Measurements from ENCODE around the gene GPRC5B. TPM values are rescaled to one million over a fixed set of nuclear protein-coding genes. Genes with fewer than 3 reads are reported as not detected.
A peak's percentile ranks its signal among the peaks of the same experiment; 100 is the strongest.

The GPRC5B gene
- total and polyA plus RNA-seq, 7 experiments from 2014 or later, result 0.15 to 9.8 (median 4.8) TPM

DNA sequence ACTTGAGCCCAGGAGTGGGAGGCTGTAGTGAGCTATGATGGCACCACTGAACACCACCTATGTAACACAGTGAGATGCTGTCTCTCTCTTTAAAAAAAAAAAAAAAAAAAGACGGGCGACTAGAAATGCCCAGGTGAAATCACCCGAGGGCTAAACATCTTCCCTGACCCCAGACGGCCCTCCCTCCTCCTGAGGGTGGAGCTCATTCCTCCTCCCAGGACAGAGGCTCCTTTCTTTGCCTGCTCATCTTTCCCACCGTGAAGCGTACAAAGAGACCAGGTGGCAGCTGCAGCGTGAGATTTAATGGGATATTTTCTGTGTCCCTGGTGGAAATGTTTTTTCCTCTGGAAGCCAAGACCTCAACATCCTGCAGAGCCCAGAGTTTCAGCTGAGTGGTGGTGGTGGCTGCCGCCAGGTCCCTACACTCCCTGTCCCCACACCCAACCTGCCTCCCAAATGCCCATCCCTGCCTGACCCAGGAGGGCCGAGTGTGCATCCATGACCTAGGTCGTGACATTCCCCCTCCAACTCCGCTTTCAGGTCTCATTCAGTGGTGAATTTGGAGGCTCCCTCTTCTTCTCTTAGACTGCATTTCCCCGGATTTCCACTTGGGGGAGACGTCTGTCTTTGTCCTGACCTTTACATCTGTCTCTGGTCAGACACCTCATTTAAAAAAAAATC, 14.4 kb upstream of the GPRC5B start:
- intact Hi-C loops (cut with micrococcal nuclease), result loop anchor here in 1 of 2 donors (2.0 kb wide), 1 partner anchor 484 kb away; no protein-coding TSS in a partner anchor
- Histone ChIP-seq H3K36me3 (ENCODE audit: control insufficient read depth in 2 of 3, insufficient read depth in 3 of 3, low read length in 3 of 3) (no peaks in the 10 kb centered on the region), H3K27me3 (ENCODE audit: control insufficient read depth in 2 of 2, insufficient read depth in 2 of 2, low read length in 2 of 2) (no peaks in the 10 kb centered on the region), H3K4me1 (ENCODE audit: control insufficient read depth in 2 of 2, insufficient read depth in 2 of 2, low read length in 2 of 2) (no peaks in the 10 kb centered on the region), H3K9me3 (ENCODE audit: control insufficient read depth in 2 of 3, low read length in 3 of 3) (no peaks in the 10 kb centered on the region), H3K27ac (ENCODE audit: low read depth, low read length) (no peak overlapping the region), H3K4me3 (ENCODE audit: low read length) (no peak overlapping the region)
- Mint-ChIP-seq H3K4me1 (peaks cover 0 to 5% (median 2%) of the 10 kb centered on the region in 7 donors), H3K36me3 (peaks cover 0 to 3% (median 0%) of the 10 kb centered on the region in 5 donors), H3K27me3 (peaks cover 4 to 9% (median 6%) of the 10 kb centered on the region in 5 donors), H3K4me3 (no peak overlapping the region), H3K27ac (no peak overlapping the region), H3K9me3 (peaks cover 0 to 2% (median 0%) of the 10 kb centered on the region in 11 donors)
- ATAC-seq (peak; percentile 54), DNase-seq (peak in 5 of 9 donors; percentile 14 to 29 (median 17))
- ChIA-PET POLR2A (no interaction called here), CTCF (interaction anchor here (0.6 to 1.0 kb wide), 4 partner anchors 10 to 823 kb away, joined by 3 to 5 read pairs (median 4); no protein-coding TSS in a partner anchor)

DNA sequence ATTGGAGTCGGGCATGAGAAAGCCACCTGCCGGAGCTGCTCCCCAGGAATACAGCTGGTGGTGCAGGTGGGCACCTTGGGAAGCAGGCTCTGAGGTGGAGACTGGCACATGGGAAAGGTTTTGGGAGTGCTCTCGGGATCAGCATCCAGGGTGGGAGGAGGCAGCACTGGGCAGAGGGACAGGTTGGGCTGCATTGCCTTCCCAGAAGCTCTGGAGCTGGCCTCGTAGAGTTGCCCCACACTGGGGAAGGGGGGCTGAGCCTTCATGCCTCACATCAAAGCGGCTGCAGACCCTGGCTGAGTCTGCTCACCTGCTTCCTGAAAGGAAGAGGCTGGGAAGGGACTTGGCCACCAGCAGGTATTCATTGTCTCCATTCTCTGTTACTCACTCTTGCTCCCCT, 13.5 kb upstream of the GPRC5B start:
- peaks cover 4 to 9% (median 6%) of the 10 kb centered on the region in 5 donors for H3K27me3 Mint-ChIP-seq
- H3K36me3 Mint-ChIP-seq, result peaks cover 0 to 3% (median 0%) of the 10 kb centered on the region in 5 donors
- H3K27ac Mint-ChIP-seq, result no peak overlapping the region
- intact Hi-C loops (cut with micrococcal nuclease), result loop anchor here in 1 of 2 donors (2.0 kb wide), 1 partner anchor 485 kb away; no protein-coding TSS in a partner anchor
- Histone ChIP-seq H3K4me3 (ENCODE audit: low read length) (no peak overlapping the region), H3K4me1 (ENCODE audit: control insufficient read depth in 2 of 2, insufficient read depth in 2 of 2, low read length in 2 of 2) (no peaks in the 10 kb centered on the region), H3K36me3 (ENCODE audit: control insufficient read depth in 2 of 3, insufficient read depth in 3 of 3, low read length in 3 of 3) (no peaks in the 10 kb centered on the region), H3K27ac (ENCODE audit: low read depth, low read length) (no peak overlapping the region), H3K27me3 (ENCODE audit: control insufficient read depth in 2 of 2, insufficient read depth in 2 of 2, low read length in 2 of 2) (no peaks in the 10 kb centered on the region), H3K9me3 (ENCODE audit: control insufficient read depth in 2 of 3, low read length in 3 of 3) (no peaks in the 10 kb centered on the region)
- H3K9me3 Mint-ChIP-seq, result no peaks in the 10 kb centered on the region
- no peak for ATAC-seq
- POLR2A ChIA-PET, result no interaction called here
- CTCF ChIA-PET, result interaction anchor here (1.0 kb wide), 2 partner anchors 291 to 297 kb away, joined by 3 to 4 read pairs; no protein-coding TSS in a partner anchor
- peaks cover 0 to 5% (median 2%) of the 10 kb centered on the region in 7 donors for H3K4me1 Mint-ChIP-seq
- H3K4me3 Mint-ChIP-seq, result no peak overlapping the region
- DNase-seq, result no peak

- Mint-ChIP-seq H3K4me3 (no peak overlapping the region), H3K4me1 (peaks cover 0 to 5% (median 2%) of the 10 kb centered on the region in 7 donors), H3K27me3 (peaks cover 4 to 9% (median 6%) of the 10 kb centered on the region in 5 donors), H3K36me3 (peaks cover 0 to 3% (median 0%) of the 10 kb centered on the region in 5 donors), H3K27ac (no peak overlapping the region), H3K9me3 (no peaks in the 10 kb centered on the region)
- DNase-seq (no peak), ATAC-seq (no peak)
- Histone ChIP-seq H3K27me3 (ENCODE audit: control insufficient read depth in 2 of 2, insufficient read depth in 2 of 2, low read length in 2 of 2) (no peaks in the 10 kb centered on the region), H3K36me3 (ENCODE audit: control insufficient read depth in 2 of 3, insufficient read depth in 3 of 3, low read length in 3 of 3) (no peaks in the 10 kb centered on the region), H3K27ac (ENCODE audit: low read depth, low read length) (no peak overlapping the region), H3K9me3 (ENCODE audit: control insufficient read depth in 2 of 3, low read length in 3 of 3) (no peaks in the 10 kb centered on the region), H3K4me3 (ENCODE audit: low read length) (no peak overlapping the region), H3K4me1 (ENCODE audit: control insufficient read depth in 2 of 2, insufficient read depth in 2 of 2, low read length in 2 of 2) (no peaks in the 10 kb centered on the region)
- intact Hi-C loops (cut with micrococcal nuclease), result no loop called here
- ChIA-PET CTCF (no interaction called here), POLR2A (no interaction called here)
Measured at GRCh38 chr16:19896951-19897350, 12.3 kb upstream of the GPRC5B start.

DNA sequence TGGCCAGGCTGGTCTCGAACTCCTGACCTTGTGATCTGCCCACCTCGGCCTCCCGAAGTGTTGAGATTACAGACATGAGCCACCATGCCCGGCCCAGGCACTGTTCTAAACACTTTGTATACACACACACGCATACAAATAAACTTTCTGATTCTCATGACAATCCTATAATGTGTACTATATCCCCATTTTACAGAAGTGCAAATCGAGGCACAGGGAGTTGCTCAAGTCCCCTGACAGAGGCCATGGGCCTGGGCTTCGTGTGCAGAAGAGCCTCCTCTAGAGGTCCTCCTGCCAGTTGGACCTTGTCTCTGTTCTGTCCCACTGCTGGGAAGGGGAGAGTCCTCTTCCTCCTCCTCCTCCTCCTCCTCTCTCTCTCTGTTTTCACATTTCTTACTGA, 9.9 kb upstream of the GPRC5B start:
- Histone ChIP-seq H3K27me3 (ENCODE audit: control insufficient read depth in 2 of 2, insufficient read depth in 2 of 2, low read length in 2 of 2) (no peaks in the 10 kb centered on the region), H3K9me3 (ENCODE audit: control insufficient read depth in 2 of 3, low read length in 3 of 3) (no peaks in the 10 kb centered on the region), H3K4me1 (ENCODE audit: control insufficient read depth in 2 of 2, insufficient read depth in 2 of 2, low read length in 2 of 2) (no peaks in the 10 kb centered on the region), H3K27ac (ENCODE audit: low read depth, low read length) (no peak overlapping the region), H3K36me3 (ENCODE audit: control insufficient read depth in 2 of 3, insufficient read depth in 3 of 3, low read length in 3 of 3) (no peaks in the 10 kb centered on the region), H3K4me3 (ENCODE audit: low read length) (no peak overlapping the region)
- H3K27ac Mint-ChIP-seq, result no peak overlapping the region
- no peak for DNase-seq
- H3K36me3 Mint-ChIP-seq, result peaks cover 0 to 3% (median 0%) of the 10 kb centered on the region in 5 donors
- H3K4me1 Mint-ChIP-seq, result peaks cover 0 to 5% (median 2%) of the 10 kb centered on the region in 7 donors
- ATAC-seq, result no peak
- no peak overlapping the region for H3K4me3 Mint-ChIP-seq
- intact Hi-C loops (cut with micrococcal nuclease), result no loop called here
- CTCF ChIA-PET, result no interaction called here
- no peaks in the 10 kb centered on the region for H3K9me3 Mint-ChIP-seq
- H3K27me3 Mint-ChIP-seq, result peaks cover 4 to 9% (median 6%) of the 10 kb centered on the region in 5 donors
- POLR2A ChIA-PET, result no interaction called here

- ChIA-PET CTCF (no interaction called here), POLR2A (no interaction called here)
- no peak overlapping the region for H3K4me3 Mint-ChIP-seq
- no peaks in the 10 kb centered on the region for H3K36me3 Mint-ChIP-seq
- H3K27ac ChIP-seq (ENCODE audit: low read depth, low read length), result no peak overlapping the region
- ATAC-seq (no peak), DNase-seq (no peak)
- H3K27me3 Mint-ChIP-seq, result peaks cover 0 to 2% (median 0%) of the 10 kb centered on the region in 5 donors
- H3K4me1 ChIP-seq (ENCODE audit: control insufficient read depth in 2 of 2, insufficient read depth in 2 of 2, low read length in 2 of 2), result no peaks in the 10 kb centered on the region
- no peaks in the 10 kb centered on the region for H3K4me1 Mint-ChIP-seq
- H3K36me3 ChIP-seq (ENCODE audit: control insufficient read depth in 2 of 3, insufficient read depth in 3 of 3, low read length in 3 of 3), result no peaks in the 10 kb centered on the region
- intact Hi-C loops (cut with micrococcal nuclease), result no loop called here
- no peak overlapping the region for H3K27ac Mint-ChIP-seq
- no peak overlapping the region for H3K4me3 ChIP-seq (ENCODE audit: low read length)
- no peaks in the 10 kb centered on the region for H3K9me3 ChIP-seq (ENCODE audit: control insufficient read depth in 2 of 3, low read length in 3 of 3)
- no peaks in the 10 kb centered on the region for H3K27me3 ChIP-seq (ENCODE audit: control insufficient read depth in 2 of 2, insufficient read depth in 2 of 2, low read length in 2 of 2)
- no peaks in the 10 kb centered on the region for H3K9me3 Mint-ChIP-seq
Measured at GRCh38 chr16:19892902-19893301, 8.3 kb upstream of the GPRC5B start.

DNA sequence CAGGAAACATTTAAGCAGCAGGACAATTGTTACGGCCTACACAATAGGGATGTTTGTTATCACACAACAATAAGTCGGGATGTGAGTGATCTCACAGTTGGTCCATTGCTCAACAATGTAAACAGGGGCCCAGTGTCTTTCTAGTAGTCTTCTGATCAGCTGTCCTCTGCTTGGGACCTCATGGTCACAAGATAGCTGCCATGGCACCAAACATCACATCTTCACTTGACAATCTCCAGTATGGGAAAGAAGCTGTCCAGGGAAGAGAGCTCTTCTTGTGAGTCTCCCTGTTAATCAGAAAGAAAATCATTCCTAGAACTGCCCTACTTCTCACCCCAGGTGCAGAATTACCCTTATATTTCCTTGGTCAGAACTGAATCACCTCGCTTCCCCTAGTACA, 6.3 kb upstream of the GPRC5B start:
- POLR2A ChIA-PET, result no interaction called here
- intact Hi-C loops (cut with micrococcal nuclease), result no loop called here

More for the DNA sequence above, 6.3 kb upstream of the GPRC5B start:
- H3K27ac Mint-ChIP-seq, result no peak overlapping the region
- no peak overlapping the region for H3K4me3 Mint-ChIP-seq
- H3K27ac ChIP-seq (ENCODE audit: low read depth, low read length), result no peak overlapping the region
- peaks cover 0 to 6% (median 4%) of the 10 kb centered on the region in 5 donors for H3K27me3 Mint-ChIP-seq
- H3K36me3 Mint-ChIP-seq, result no peaks in the 10 kb centered on the region
- DNase-seq, result no peak
- H3K9me3 Mint-ChIP-seq, result no peaks in the 10 kb centered on the region
- H3K4me1 ChIP-seq (ENCODE audit: control insufficient read depth in 2 of 2, insufficient read depth in 2 of 2, low read length in 2 of 2), result peaks cover 1 to 3% of the 10 kb centered on the region in 2 donors
- H3K27me3 ChIP-seq (ENCODE audit: control insufficient read depth in 2 of 2, insufficient read depth in 2 of 2, low read length in 2 of 2), result no peaks in the 10 kb centered on the region
- peaks cover 0 to 8% (median 7%) of the 10 kb centered on the region in 7 donors for H3K4me1 Mint-ChIP-seq
- no peak overlapping the region for H3K4me3 ChIP-seq (ENCODE audit: low read length)
- H3K9me3 ChIP-seq (ENCODE audit: control insufficient read depth in 2 of 3, low read length in 3 of 3), result no peaks in the 10 kb centered on the region
- no peaks in the 10 kb centered on the region for H3K36me3 ChIP-seq (ENCODE audit: control insufficient read depth in 2 of 3, insufficient read depth in 3 of 3, low read length in 3 of 3)
- no peak for ATAC-seq
- CTCF ChIA-PET, result interaction anchor here (1.4 kb wide), 1 partner anchor 289 kb away, joined by 5 read pairs; no protein-coding TSS in a partner anchor
